GM21526 (cell line): ENCODE measurements around the gene PIGZ.

Source experiments
- ATAC-seq: cut with Tn5 transposase; IDR thresholded peaks from one replicate; pipeline ENCODE4 v1.9.1; 2021; ENCODE audit warnings: moderate library complexity; ENCODE audit not compliant: unreplicated experiment, low FRiP score

PIGZ gene, protein sequence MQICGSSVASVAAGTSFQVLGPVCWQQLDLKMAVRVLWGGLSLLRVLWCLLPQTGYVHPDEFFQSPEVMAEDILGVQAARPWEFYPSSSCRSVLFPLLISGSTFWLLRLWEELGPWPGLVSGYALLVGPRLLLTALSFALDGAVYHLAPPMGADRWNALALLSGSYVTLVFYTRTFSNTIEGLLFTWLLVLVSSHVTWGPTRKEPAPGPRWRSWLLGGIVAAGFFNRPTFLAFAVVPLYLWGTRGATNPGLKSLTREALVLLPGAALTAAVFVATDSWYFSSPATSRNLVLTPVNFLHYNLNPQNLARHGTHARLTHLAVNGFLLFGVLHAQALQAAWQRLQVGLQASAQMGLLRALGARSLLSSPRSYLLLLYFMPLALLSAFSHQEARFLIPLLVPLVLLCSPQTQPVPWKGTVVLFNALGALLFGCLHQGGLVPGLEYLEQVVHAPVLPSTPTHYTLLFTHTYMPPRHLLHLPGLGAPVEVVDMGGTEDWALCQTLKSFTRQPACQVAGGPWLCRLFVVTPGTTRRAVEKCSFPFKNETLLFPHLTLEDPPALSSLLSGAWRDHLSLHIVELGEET

DNA sequence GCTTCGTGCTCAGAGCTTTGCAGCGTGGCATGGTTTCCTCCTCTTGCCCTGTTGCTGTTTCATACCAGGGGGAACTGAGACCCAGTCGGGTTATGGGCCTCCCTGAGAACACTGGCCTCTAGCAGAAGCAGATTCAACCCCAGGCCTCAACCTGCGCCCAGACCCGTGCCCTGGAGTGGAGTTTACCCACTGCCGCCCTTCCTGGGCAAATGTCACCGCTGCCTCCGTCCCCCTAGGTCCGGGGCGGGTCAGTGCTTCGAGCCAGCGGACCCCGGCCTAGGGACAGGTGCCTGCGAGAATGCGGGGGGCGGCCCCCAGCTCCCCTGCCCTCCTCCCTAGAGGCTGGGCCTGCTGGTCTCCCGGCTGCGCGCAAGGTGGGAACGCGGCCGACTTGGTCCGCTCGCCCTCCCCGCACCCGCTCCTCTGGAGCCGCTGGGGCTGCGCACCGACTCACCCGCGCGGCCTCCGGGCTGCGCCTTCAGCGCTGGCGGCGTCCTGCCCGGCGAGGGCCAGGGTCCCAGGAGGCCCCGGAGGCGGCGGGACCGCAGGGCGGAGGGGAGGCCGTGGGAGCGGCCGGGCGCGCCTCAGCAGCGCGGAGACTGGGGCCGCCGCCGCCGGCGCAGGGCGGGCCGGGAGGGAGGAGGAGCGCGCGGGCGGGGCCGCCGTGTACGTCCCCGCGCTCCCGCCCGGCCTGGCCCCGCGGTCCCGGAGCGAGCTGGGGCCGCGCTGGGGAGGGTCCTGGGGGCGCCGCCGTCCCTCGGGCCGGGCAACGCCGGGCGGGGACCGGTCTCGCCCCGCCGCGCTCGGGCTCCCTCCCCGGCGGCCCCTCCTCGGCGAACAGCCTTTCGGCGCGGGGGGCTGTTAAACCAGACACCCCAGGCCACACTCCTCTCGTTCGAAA is at the start of gene PIGZ:
TSS of gene PIGZ (minus strand) at position 601 of the 901 bp plus-strand sequence. CDS start 16,802 bp downstream, outside the sequence.
- ATAC-seq, result peak; percentile 63

DNA sequence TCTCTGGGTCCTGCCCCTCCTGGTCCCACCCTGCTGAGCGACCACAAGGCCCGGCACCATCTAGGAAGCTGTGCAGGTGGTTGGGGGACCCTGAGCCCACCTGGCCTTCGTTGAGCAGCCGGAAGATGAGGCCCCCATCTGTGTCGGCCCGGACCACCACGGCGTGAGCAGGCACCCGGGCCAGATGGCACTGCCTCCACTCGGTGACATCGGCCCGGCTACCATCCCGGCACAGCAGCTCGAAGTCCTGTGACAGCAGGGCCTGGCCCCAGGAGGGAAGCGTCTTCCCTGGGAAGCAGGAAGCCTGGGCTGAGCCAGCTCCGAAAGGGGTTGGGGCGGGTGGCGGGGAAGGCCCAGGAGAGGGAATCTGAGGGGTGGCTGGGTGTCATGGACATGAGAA is 48.4 kb upstream of the PIGZ start:
- no peak for ATAC-seq

DNA sequence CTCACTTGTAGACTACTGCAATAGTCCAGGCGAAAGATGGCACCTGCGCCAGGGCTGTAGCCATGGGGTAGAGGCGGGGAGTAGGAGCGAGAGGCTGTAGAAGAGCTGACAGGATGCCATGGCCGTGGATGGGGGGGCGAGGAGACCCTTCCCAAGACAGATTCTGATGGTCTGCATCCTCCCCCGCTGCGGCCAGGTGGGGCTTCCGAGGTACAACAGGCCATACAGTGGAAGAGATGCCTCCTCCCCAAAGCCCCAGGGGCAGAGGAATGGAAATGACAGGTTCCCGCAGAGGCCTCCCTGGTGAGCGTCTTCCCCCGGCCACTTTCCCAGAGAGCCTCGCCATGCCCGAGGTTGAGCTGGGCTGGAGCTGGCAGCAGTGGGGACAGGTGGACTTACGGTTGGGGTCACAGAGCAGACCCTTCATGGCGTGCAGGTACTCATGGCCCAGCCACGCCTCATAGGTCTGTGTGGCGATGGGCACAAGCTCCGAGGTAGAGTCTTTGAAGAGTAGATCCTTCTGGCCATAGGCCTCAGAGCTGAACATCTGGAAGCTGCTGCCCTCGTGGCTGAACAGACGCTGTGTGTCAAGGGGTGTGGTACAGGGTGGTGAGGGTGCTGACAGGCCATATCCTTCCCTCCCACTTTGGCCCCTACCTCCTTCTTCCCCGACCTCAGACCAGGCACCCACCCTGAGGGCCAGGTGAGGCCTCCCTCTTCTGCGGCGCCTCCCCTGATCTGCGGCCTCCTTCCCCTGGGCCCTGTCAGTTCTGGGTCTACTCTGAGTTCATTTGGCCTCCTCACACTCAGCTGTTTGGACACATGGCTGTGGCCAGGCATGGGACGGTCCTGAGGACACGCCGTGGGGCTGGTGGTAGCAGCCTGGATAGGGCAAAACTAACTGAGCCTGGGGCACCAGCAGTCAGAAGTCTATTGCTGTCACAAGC is 47.4 kb upstream of the PIGZ start:
- ATAC-seq, result no peak

DNA sequence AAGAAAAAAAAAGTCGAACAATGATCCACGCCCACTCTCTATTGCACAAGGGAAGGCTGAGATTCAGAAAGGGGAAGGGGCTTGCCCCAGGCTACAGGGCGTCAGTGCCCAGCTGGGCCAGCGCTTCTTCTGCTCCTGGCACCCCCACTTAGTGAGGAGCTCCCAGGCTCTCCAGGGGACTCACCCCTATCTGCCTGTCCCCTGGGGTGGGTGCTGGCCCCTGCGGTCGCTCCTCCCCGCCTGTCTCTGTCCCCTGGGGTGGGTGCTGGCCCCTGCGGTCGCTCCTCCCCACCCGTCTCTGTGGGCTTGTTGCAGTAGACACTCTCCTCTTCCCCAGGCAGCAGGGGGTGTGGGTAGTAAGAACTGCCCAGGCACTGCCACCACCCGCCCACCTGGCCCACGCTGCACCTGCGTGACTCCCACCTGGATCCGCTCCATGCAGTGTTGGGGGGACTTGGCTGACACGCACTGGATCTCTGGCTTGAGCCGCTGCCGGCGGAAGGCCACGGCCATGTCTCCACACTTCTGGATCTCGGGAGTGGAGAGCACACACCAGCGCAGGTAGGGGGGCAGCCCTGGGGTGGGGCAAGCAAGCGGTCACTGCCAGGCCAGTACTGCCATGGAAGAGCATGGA is 46.4 kb upstream of the PIGZ start:
- ATAC-seq, result no peak

DNA sequence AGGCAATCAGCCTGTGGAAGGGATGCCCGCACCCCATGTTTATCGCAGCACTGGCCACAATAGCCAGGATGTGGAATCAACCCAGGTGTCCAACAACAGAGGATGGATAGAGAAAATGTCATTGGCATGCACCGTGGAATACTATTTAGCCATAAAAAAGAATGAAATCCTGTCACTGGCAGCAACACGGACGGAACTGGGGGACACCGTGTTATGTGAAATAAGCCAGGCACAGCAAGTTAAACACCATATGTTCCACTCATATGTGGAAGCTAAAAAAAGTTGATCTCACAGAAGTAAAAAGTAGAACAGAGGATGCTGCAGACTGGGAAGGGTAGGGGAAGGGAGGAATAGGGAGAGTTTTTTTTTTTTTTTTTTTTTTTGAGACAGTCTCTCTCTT is 45.4 kb upstream of the PIGZ start:
- no peak for ATAC-seq

DNA sequence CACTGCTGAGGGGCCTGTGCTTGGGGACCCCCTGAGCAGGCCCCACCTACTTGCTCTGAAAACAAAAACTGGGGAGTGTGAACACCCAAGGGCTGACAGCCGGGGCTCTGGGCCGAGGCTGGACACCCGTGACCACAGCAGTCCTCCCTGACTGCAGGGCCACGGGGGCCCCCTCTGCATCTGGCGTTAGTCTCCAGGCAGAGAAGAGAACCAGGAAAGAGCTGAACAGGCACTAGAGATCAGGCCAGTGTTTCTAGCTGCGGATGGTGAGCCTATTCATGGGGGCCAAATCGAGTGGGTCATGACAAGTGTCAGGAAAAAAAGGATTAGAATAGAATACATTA is 43.9 kb upstream of the PIGZ start:
- ATAC-seq, result no peak

DNA sequence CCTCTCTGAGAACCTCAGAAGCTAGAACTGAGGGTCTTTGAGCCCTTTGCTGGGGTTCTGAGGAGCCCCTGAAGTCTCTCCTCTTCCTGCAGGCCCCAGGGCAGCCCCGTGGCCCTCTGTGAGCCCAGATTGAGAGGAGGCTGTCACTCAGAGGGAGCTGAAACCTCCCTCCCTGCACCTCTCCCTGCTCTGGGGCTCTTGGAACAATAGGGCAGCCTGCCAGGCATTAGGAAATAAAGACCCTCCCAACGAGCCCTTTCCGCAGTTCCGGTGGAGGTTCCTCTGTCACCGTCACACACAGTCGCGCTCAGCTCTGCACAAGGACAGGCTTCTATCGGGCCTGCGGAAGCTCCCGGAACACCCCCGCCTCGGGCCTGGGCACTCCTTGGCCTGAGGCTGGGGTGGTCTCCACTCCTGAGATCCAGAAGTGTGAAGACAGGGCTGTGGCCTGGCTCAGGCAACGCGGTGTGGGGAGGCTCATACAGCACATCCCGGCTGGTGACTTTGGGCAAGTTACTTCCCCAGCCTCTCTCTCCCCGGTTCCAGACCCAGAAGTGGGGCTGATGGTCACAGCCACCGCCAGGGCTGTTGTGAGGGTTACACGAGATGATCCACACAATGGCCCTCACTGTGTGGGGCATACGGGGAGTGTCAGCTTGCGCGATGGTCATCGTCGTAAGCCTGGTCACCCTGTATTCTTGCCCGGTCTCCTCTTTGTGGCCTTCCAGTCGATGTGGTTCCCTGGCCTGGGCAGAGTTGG is 43.3 kb upstream of the PIGZ start:
- no peak for ATAC-seq

DNA sequence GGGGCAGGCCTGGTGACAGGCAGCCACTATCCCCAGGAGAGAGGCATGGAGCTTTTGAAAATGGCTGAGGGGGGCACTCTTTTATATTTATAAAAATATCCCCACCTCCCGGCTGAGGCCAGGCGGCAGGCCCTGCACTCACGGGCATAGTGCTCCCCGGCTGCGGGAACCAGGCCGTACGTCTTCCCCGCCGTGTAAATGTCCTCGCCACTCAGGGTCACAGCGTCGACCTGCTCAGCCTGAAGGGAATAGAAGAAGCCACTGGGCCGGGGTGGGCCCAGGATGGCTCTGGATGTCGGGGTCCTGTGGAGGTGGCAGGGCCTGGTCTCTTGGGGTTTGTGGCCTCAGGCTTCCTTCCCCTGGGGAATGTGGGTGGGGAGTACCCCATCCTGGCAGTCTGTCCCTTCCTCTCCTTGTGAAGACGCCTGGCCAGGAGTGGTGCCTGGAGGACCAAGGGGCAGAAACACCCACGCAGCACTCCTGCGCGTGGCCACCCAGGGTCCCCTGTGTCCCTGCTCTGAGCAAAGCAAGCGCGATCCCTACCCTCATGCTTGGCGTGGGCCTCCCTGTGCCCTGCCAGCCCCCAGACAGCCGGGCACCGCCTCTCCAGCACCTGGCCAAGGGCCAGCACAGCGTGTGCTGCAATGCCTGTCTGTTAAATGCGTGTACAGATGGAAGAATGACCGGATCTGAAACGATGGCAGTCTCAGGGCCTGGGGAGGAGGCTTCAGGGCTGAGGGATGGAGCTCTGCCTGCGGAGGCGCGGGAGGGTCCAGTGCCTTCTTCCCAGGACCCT is 42.1 kb upstream of the PIGZ start:
- no peak for ATAC-seq

DNA sequence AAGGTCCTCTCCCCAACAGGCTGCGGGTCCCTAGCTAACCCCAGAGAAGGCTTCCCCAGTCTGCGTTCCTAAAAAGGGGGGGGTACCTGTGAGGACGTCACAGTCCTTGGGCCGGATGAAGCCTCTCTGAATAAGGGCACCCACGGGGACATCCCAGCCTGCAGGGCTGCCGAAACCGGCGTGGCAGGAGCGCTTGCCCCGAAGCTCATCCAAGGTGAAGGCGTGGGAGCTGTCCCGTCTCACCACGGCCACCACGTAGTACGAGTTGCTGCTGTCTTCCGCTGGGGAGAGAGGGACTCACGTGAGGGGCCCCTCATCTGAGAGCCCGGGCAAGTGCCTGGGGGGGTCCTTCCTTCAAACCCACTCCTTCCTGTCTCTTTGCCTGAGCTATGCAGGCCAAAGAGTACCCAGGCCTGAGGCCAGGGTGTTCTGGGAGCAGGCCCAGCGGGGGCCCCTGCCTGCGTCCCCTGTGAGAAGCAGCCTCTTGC is 40.9 kb upstream of the PIGZ start:
- no peak for ATAC-seq

DNA sequence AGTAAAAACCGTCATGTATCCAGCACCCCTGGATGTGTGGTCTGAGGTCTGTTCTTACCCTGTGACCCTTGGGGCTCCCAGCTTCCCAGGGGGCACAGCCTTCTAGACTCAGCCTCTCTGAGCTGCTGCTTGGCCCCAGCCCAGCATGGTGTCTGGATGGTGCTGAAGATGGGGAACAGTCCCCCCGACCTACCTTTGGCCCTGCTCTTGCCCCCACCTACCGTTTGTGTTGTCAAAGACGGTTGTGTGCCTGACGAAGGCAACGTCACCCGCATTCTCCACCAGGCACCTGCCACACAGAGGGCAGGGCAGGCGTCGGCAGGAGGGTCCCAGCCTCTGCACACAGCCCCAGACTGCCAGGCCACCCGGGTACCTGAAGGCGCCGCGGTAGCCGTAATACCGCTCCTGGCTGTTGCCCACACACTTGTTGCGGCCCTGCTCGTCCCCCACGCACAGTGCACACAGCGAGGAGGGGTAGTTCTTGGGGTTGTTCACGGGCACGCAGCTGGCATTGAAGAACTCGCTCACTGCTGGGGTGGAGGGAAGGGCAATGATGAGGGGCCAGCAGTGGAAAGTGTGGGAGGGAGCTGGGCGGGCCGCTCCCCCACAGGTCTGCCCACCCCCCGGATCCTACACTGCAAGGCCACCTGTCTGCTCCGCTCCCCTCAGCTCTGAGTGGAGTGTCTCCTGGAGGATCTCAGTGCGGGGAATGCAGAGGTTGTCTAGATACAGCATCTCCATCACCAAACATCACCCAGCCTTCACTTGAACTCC is 40.0 kb upstream of the PIGZ start:
- ATAC-seq, result no peak

DNA sequence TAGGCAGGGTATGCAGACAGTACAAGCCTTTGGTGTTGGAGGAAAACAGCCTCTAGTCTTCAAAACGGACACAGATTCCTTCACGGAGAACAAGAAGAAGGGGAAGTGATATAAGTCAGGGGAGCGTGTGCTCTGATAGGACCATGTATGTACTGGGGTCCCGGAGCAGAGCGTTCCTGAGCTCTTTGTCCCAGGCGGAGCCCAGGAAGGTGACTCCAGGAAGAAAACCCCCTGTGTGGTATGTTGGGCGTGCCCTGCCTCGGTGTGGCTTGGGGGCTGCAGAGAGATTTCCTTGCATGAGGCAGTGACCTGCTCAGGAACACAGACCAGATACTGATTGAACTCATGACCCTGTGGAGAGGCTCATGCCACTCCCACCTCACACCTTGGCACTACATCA is 39.3 kb upstream of the PIGZ start:
- no peak for ATAC-seq

DNA sequence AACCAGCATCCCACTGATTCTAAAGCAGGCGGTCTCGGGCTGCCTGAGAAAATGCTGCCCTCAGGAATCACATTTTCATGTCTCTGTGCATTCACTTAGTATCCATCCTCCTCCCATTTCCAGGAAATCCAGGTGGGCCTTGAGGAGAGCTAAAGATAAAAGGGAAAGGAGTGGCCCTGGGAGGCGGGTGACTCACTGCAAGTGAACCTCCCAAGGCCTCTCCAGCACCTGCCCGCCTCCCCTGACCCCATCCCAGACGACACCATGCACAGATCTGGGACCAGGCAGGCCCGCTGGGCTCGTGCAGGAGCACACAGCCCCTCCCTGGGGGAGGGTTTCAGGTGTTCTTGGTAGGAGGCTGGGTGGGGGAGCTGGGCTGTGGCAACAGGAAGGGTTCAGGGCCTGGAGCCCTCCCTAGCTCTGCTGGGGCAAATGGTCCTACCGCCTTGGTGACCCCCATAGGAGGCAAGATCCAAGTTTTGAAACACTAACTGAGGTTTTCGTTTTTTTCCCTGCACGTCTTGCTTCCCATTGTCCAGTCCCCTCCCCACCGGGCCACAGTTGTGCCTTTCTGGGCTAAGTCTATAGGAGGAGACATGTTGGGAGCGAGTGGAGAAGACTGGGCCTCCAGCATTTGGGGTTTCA is 38.8 kb upstream of the PIGZ start:
- no peak for ATAC-seq

DNA sequence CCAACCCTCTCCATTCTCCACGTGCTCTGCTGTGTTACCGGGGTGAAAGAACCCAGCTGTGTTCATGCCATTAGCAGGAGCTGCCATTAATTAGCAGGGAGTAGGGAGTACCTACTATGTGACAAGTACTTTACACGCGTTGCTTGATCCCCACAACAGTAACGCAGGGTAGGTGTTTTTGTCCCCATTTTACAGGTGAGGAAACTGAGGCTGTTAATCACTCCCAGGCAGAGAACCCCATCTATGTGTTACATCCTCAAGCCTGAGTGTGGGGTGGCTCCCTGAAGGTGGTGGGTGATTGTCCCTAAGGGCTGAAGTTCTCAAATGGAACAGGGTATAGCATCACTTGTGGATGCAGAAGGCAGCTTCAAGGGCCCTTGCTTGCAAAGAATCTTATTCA is 38.2 kb upstream of the PIGZ start:
- ATAC-seq, result no peak

DNA sequence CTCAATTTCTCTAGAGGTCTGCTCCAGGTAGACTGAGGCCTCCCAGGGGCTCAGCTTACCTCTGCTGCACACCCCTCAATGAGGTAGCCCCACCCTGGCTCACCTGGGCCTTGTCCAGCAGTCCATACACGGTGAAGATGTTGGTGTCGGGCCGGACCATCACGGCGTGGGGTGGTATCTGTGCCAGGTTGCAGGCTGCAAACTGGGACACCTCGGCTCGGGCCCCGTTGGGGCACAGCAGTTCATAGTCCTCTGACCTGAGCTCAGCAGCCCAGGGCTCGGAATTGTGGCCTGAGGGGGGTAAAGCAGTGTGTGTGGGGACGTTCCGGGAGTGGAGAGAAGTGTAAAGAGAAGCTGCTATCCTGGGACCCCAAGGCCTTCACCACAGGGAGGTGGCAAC is 37.8 kb upstream of the PIGZ start:
- ATAC-seq, result no peak

DNA sequence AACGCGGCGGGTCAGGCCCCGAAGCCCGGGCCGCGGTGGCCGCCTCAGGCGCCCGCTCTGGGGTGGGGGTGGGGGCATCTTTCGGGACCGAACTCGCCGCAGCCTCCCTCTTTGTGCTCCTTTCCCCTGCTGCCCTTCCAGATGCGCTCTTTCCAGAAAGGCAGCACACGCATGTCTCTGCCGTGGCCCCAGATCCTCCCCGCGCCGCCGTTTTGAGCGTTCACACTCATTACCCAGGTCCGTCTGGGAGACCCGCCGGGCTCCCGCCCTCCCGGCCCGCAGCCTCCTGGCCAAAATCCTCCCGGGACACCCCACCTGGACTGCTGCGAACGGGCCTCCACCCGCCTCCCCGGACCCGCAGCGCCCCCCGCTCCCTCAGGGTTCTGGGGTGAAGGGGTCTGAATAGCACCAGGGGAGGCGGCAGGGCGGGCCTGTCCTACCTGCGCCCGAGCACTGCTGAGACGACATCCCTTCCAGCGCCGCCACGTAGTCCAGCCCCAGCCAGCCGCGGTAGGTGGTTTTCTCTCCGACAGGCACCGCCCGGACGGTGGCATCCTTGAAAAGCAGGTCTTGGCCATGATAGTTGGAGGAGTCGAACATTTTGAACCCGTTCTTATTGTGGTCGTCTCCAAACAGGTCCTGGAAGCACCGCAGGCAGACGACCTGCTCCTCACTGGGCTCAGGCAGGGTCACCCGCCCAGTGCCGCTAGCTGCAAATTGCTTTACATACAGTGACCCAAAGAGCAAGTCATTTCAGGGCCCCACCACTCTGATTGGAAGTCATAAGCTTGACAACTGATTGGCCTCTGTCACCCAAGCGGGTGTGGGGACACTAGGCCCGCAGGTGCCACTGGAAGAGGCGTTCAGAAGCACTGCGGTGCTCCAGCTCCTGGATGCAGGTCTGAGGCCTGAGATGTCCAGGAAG is 35.1 kb upstream of the PIGZ start:
- no peak for ATAC-seq
